ENCODE measurements around the gene TBC1D22A.

DNA sequence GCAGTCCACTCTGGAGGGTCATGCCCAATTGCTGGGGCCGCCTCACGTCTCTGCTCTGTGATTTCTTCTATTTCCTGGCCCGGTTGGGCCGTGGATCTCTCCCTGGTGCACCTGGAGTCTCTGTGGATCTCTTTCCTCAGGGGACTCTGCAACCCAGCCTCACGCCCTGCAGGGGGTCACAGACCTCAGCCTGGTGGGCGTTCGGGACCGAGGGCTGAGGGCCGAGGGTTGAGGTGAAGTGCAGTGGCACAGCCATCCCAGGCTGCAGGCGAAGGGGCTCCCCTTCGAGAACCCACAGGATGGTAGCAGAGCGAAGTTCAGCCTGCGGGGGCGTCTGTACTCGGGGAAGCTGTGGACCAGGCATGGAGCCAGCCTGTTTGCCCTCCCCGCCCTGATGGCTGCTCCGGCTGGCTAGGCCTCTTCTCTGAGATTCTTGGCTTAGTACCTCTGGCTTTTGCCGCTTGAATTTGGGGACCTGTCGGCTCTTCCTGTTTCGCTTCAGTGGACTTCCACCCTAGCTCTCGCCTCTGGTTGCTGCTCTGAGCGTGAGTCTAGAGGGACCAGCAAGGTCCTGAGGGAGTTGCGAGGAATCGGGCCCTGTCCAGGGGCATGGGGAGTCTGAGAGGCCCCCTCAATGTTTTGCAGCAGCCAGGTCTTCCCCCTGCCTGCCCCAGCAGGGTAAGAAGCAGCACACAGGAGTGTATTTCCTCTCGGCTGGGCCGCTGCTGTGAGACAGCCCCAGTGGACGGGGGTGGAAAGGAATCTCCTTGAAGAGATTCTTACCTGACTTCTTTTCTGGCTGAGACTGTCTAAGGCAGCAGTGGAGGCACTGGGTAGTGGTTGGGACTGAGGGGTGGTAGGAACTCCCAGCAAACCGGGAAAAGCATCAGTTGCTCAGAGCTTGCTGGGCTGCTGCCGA, 140.8 kb downstream of the TBC1D22A start:
- TF ChIP-seq, protein P1, sequence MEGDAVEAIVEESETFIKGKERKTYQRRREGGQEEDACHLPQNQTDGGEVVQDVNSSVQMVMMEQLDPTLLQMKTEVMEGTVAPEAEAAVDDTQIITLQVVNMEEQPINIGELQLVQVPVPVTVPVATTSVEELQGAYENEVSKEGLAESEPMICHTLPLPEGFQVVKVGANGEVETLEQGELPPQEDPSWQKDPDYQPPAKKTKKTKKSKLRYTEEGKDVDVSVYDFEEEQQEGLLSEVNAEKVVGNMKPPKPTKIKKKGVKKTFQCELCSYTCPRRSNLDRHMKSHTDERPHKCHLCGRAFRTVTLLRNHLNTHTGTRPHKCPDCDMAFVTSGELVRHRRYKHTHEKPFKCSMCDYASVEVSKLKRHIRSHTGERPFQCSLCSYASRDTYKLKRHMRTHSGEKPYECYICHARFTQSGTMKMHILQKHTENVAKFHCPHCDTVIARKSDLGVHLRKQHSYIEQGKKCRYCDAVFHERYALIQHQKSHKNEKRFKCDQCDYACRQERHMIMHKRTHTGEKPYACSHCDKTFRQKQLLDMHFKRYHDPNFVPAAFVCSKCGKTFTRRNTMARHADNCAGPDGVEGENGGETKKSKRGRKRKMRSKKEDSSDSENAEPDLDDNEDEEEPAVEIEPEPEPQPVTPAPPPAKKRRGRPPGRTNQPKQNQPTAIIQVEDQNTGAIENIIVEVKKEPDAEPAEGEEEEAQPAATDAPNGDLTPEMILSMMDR (IDR thresholded peaks at IDR 0.05): peak; percentile 24
- no peak for TF ChIP-seq EZH2 (IDR thresholded peaks at IDR 0.05)

Data from neural progenitor cell (in vitro differentiated cells).